ENCODE results near the gene SLC25A24. TPM values are rescaled to one million over a fixed set of nuclear protein-coding genes. Genes with fewer than 3 reads are reported as not detected.
"Not testable (repeated sequence)": the region's sequence is repeated elsewhere in the genome, so short reads cannot be mapped to it uniquely, and the experiment has no call there.

Gene SLC25A24
- total RNA-seq, 1 donor from 2014 or later: 38.9 TPM

DNA sequence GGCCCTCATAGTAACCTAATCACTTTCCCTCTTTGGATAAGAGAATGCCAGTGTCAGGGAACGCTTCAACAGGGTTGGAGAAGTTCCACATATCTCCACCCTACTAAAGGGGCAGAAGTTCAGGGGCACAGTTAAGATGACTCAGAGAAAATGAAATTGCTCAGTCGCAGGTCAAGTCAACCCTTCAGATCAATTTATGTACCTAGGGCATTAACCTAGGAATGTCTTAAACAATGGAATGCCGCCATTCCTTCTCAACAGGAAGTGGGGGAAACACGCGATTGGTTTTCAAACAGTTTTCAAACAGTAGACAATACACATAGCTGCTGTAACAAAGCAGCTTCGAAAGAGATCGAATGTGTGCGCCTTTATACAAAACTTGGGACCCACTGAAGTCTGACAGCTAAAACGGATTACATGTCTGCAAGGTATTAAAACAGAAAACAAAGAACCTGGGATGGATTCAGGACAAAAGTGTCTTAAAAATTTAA is 897 bp downstream of the SLC25A24 start:
- DNase-seq (ENCODE audit: low read depth in 2 of 2): peak; percentile 47 to 70

DNA sequence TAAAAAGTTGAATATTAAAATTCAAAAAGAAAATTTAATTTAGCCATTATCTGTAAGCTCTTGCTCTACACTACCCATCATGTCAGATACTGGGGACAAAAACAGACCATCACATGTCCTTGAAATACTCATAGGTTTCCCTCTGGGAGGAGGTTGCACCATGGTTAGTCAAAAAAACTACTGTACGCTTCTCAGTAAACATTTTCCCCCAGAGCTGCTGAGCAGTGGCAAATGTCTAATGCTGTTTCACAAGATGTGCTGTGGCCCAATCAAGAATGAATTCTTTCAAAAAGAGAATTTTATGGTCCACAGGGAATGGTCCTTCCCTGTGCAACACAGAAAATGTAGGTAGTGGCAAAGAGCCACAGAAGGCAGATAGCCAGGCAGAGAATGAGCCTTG is 6.1 kb downstream of the SLC25A24 start:
- no peak for DNase-seq (ENCODE audit: low read depth in 2 of 2)

DNA sequence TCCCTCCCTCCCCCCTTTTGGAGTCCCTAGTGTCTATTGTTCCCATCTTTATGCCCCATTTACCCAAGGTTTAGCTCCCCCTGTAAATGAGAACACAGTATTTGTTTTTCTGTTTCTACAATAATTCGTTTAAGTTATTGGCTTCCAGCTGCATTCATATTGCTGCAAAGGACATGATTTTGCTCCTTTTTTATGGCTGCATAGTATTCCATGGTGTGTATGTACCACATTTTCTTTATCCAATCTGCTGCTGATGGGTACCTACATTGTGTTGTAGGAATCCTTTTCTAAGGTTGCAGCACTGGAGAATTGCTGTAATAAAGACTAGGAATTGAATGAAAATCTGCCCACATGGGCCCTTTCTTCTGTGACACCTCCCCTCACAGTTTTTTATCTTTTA is 6.8 kb downstream of the SLC25A24 start:
- DNase-seq (ENCODE audit: low read depth in 2 of 2): no peak

DNA sequence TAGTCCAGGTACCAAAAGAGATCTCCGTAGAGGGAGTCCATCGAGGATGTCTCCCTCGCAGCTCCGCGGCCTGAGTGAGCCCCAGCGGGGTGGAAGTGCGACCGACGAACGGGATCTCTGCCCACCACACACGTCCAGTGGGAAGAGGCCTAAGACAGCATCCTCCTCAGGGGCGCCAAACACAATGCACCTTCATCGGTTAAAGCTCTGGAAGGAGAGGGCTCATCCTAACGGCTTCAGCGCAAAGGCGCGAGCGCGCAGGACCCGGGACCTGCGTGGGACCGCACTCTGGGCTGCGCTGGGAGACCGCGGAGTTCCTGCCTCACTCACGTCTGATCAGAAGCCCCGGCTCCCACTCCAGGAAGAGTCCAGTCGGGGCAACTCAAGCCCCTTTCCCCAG is 7.6 kb downstream of the SLC25A24 start:
- DNase-seq (ENCODE audit: low read depth in 2 of 2): no peak

DNA sequence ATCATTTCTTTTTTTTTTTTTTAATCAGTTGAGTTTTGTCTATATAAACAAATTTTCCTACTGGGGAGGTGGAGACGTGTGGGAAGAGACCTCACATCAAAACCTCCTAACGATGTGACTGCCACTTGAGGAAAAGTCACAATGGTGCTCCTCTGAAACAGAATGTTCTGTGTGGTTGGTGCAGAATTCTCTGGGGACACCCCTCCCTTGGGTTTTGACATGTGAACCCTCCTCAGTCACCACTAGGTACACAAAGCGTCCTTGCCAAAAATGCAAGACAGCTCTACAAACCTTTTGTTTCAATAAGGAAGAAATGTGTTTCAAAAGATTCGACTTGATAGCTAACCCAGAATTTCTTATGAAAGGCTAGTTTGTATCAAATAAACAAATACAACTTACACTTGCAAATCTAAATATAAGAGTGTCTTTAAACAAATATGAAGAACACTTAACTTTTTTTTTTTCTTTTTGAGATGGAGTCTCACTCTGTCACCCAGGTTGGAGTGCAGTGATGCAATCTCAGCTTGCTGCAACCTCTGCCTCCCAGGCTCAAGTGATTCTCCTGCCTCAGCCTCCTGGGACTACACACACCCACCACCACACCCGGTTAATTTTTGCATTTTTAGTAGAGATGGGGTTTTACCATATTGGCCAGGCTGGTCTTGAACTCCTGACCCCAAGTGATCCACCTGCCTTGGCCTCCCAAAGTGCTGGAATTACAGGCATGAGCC is 9.3 kb downstream of the SLC25A24 start:
- DNase-seq (ENCODE audit: low read depth in 2 of 2): no peak

DNA sequence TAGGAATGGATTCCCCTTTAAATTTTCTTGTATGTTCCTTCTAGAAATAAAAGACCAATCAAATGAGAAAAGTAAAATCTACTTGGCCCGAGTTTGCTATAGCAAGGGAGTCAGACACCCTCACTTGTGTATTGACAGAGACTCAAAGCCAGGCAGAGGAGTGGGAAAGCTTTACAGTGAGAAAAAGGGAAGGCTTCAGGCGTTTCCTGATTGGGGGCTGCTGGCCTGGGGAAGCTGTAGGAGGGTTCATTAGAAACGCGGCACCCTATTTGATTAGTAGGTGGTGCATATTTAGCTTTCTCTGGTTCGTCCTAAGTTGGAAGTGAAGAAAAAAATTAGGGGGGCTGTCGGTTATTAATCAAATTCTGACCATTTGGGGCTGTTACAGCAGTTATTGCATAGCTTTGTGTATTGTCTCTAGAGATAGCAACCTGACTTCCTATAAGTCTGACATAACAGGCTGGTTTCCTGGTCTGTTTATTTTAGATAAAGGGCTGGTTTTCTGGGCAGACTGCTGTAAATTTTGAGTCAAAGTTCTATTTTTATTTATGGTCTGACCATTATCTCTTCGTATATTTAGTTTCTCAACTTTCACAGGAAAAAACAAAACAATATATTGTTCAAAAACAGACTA is 10.0 kb downstream of the SLC25A24 start:
- DNase-seq (ENCODE audit: low read depth in 2 of 2): no peak

DNA sequence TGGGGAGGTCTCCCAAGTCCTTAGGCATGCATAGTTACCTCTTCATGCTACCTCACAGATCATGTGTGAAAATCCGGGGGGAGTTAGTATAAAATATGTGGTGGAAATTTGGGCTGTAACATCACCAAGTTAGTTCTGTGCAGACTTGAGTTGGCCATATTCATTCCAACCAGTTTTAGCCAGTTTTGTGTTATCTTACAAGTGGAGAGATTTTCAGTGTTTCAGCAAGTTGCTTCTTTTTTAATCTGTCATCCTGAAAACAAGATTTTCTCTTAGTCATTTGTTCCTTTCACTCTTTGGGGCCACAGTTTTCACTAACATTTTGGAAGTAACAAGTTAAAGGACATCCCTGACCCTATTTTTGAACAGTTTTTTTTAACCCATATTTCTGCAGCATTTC is 11.3 kb downstream of the SLC25A24 start:
- DNase-seq (ENCODE audit: low read depth in 2 of 2): no peak

DNA sequence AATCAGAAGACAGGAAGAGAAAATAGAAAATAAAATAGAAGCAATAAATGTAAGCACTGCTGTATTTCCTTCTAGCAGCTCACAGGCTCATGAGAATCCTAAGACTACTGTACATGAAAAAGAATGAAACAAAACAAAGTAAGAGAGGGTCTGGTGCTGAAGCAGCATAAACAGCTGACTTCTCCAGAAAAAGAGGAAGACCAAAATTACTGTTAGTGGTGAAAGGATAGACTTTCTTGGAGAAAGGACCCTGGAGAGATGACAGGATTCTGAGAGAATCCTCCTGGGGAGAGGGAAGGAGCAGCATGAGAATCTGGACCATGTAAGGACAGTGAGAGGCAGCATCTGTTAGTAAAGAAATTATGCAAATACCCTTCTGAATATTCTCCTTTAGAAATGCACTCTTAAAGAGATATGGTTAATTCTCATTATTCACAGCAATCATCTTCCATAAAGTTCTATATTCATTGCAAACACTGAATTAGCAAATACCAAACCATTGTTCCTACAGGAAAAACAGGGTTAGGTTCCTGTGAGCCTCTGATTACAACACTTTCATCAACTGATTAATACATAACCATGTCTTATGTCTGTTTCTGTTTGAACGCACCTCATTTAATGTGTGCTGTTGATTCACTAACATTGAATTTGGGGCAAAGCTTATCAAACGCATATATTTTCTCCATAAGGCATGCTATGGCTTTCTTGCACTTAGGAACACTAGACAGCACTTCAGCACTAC is 17.0 kb downstream of the SLC25A24 start:
- DNase-seq (ENCODE audit: low read depth in 2 of 2): no peak

DNA sequence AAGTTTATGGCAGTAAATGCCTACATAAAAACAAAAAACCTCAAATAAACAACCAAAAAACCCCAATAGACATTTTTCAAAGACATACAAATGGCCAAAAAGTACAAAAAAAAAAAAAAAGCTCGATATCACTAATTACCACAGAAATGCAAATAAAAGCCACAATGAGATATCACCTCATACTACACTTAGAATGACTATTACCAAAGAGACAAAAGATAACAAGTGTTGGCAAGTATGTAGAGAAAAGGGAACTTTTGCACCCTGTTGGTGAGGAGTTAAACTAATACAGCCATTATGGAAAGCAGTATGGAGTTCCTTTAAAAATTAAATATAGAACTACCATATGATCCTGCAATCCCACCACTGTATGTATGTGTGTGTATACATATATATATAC is 21.1 kb downstream of the SLC25A24 start:
- DNase-seq (ENCODE audit: low read depth in 2 of 2): no peak

DNA sequence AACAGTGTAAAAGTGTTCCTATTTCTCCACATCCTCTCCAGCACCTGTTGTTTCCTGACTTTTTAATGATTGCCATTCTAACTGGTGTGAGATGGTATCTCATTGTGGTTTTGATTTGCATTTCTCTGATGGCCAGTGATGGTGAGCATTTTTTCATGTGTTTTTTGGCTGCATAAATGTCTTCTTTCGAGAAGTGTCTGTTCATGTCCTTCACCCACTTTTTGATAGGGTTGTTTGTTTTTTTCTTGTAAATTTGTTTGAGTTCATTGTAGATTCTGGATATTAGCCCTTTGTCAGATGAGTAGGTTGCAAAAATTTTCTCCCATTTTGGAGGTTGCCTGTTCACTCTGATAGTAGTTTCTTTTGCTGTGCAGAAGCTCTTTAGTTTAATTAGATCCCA is 37.7 kb downstream of the SLC25A24 start:
- not testable (repeated sequence) for DNase-seq (ENCODE audit: low read depth in 2 of 2)

DNA sequence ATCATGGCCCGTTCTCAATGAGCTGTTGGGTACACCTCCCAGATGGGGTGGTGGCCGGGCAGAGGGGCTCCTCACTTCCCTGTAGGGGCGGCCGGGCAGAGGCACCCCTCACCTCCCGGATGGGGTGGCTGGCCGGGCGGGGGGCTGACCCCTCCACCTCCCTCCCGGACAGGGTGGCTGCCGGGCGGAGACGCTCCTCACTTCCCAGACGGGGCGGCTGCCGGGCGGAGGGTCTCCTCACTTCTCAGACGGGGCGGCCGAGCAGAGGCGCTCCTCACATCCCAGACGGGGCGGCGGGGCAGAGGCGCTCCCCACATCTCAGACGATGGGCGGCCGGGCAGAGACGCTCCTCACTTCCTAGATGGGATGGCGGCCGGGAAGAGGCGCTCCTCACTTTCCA is 40.2 kb downstream of the SLC25A24 start:
- DNase-seq (ENCODE audit: low read depth in 2 of 2): not testable (repeated sequence)

DNA sequence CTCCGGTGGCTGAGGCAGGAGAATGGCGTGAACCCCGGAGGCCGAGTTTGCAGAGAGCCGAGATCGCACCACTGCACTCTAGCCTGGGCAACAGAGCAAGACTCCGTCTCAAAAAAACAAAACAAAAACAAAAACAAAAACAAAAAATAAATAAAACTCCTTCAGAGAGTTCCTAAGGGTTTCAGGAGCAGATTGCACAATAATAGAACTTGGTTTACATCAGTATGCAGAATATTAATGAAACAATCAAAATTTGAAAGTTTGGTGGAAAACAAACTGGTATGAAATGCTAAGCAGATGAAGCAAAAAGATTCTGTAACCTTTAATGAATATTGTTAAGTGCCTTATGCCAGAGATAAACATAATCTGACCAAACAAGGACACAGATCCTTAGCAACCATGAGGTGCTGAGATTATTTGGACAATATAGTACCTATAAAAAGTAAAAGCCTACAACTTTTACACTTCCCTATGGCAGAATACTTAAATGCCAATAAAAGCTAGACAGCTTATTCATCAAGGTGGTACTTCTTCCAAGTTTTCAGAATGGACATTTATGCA is 41.2 kb downstream of the SLC25A24 start:
- DNase-seq (ENCODE audit: low read depth in 2 of 2): no peak

DNA sequence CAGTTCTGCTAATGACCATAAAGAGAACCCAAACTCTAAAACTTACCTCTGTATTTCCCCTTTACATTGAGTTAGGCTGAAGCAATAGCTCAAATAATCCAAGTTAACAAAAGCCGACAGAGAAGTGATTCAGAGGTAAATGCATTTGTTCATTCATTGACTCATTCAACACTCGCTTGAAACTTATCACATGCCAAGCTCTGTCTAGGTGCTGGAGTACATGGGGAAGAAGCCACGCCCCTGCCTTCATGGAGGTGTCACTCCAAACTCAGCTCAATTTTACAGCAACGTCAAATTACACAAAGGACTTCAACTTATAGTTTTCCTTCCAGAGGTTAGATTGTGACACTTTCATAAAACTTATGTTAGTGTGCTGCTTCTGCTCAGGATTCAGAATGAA is 45.8 kb downstream of the SLC25A24 start:
- DNase-seq (ENCODE audit: low read depth in 2 of 2): no peak

DNA sequence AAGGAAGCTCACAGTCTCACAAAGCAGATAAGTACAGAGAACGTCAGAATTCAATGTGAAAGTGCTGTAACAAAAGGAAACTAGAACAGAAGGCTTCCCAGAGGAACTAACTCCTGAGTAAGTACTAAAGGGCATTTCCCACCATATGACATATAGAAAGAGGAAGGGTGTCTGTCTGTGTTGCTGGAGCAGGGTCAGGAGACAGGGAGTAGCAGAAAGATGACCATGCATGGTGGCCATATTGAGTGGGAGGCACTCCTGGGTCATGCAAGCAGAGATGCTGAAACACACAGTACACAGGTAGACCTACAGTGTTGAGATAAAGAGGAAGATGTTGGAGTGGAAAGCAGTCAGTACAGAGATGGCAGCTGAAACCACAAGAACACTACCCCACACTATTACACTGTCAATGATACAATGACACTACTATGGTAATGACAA is 47.3 kb downstream of the SLC25A24 start:
- no peak for DNase-seq (ENCODE audit: low read depth in 2 of 2)

DNA sequence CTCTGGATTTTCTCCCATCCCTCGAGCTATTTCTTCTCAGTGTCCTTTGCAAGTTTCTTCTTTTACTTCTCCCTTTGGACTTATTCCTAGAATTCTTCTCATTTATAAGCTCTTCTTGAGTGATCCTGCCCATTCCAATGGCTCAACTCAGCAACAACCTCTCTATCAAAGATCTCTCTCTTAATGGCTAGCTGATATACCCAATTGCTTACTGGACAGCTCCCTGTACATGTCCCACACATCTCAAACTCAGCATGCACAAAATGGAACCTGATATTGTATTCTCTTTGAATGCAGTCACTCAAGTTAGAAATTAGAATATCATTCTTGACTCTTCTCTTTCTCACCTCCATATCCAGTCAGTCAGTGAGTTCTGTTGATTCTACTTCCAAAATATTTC is 48.6 kb downstream of the SLC25A24 start:
- DNase-seq (ENCODE audit: low read depth in 2 of 2): no peak

DNA sequence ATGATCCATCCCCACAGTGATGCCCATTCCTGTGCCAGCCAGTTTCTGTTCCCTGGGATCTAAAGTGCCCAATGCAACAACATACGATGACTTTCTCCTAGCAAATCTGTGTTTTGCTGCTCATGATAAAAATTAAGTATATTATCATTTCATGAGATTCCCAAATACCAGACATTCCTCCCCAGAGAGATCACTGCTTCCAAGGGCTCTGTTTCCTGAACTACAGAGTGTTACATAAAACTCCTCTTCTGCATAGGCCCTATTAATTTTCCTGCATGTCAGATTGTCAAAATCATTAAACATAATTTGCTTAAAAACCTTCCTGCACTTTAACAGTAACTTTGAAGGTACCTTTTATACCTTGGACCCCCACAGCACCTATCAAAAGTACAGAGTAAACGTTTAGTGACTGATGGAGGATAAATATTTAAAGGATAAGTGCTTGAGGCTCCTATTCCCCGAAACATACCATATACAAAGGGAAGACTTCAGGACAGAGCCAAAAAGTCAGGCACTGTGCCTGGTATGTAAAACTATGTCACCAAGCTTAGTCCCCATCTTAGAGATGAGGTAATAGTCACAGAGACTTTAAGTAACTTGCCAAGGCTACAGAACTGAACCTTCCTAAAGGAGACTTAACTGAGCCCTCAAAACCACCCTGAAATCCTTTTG is 50.2 kb downstream of the SLC25A24 start:
- DNase-seq (ENCODE audit: low read depth in 2 of 2): no peak

DNA sequence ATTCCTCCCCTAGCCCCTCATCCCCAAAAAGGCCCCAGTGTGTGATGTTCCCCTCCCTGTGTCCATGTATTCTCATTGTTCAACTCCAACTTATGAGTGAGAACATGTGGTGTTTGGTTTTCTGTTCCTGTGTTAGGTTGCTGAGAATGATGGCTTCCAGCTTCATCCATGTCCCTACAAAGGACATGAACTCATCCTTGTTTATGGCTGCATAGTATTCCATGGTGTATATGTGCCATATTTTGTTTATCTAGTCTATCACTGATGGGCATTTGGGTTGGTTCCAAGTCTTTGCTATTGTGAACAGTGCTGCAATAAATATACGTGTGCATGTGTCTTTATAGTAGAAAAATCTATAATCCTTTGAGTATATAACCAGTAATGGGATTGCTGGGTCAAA is 55.6 kb downstream of the SLC25A24 start:
- DNase-seq (ENCODE audit: low read depth in 2 of 2): not testable (repeated sequence)

DNA sequence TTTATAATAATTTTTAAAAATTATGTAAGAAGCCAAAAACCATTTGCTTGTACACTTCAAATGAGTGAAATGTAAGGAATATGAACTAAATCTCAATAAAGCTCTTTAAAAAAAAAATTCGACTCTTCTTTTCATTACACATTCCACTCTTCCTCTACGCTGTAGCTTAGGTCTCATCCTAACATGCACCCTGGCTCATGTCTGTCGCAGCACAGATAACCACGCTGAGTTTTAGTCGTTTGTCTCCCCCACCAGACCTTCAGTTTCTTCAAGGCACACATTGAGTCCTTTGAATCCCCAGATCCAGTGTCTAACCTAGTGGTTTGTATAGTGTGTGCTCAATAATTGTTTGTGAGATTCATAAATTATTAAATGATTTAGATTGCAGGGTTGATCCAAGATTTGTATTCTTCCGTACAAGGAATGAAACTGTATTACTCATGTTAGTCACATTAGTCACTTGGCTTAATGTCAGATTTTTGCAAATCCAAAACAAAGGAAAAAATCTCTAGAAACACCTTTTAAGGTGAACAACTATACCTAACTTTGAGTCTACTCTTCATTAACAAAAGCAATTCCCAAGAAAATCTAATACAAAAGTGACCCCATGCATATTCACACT is 57.3 kb downstream of the SLC25A24 start:
- peak in 1 of 2 donors; percentile 15 for DNase-seq (ENCODE audit: low read depth in 2 of 2)

DNA sequence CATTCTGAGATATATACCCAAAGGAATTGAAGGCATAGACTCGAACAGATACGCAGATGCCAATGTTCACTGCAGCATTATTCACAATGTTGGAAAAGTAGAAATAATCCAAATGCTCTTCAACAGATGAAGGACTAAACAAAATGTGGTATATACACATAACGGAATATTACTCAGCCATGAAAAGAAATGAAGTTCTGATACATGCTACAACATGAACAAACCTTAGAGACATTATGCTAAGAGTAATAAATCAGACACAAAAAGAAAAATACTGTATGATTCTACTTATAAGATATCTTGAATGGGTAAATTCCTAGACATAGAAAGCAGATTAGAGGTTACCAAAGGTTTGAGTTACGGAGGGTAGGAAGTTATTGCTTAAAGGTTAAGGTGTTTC is 57.9 kb downstream of the SLC25A24 start:
- DNase-seq (ENCODE audit: low read depth in 2 of 2): no peak

DNA sequence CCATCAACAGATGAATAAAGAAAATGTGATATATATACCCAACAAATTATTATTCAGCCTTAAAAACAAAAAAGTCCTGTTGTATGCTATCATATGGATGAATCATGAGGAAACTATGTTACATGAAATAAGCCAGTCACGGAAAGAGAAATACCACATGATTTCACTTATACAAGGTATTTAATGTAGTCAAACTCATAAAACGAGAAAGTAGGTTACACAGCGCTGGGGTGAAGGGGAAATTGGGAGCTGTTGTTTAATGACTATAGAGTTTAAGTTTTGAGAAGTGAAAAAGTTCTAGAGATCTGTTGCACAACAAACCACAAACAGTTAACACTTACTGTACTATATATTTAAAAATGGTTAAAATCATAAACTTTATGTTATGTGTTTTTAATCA is 58.5 kb downstream of the SLC25A24 start:
- DNase-seq (ENCODE audit: low read depth in 2 of 2): no peak

DNA sequence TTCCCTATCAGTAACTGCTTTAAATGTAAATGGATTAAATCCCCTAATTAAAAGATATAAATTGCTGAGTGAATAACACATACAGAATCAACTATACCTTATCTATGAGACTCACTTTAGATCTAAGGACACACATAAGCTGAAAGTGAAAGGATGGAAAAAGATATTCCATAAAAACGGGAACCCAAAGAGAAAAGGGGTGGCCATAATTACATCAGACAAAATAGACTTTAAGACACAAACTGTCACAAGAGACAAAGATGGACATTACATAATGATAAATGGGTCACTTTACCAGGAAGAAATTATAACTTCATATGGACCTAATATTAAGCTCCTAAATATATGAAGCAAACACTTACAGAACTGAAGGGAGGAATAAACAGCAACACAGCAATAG is 59.2 kb downstream of the SLC25A24 start:
- no peak for DNase-seq (ENCODE audit: low read depth in 2 of 2)
